Loucy (cell line): Measurements from ENCODE around the gene MGA.

Experiments used
- EZH2phosphoT487 ChIP-seq: fragments of 200-600 bp; IDR thresholded peaks from 2 replicates; pipeline ENCODE4 v1.6.1; 2018; ENCODE audit warnings: antibody characterized with exemption, mild to moderate bottlenecking, moderate library complexity, borderline replicate concordance
- TF ChIP-seq, protein P1 (sequence below): fragments of 200-600 bp; sonication (generic); conservative IDR thresholded peaks from 2 replicates; pipeline ENCODE4 v1.5.1; 2014; ENCODE audit warnings: mild to moderate bottlenecking, antibody characterized with exemption, low read length

DNA sequence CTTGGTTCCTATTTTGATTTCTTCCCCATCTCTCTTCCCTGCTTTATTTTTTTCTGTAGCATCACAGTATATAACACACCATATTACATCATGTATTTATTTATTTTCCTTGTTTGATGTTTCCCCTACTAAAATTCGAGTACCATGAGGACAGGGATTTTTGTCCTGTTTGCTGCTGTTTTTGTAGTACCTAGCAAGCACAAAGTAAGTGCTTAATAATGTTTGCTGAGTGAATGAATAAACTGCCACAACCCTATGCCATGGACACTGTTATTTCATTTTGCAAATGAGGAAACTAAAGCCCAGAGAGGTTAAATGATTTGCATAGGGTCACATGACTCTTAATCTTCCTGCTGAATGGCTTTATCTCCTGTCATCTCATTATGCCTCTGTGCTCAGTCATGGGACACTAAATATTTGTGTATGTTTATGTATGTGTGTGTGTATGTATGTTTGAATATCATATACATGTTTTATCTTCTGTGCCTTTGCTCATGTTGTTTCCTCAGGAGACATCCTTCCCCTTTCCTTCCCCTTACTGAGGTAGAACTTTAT lies 26.1 kb upstream of the MGA start:
- TF ChIP-seq, protein P1, sequence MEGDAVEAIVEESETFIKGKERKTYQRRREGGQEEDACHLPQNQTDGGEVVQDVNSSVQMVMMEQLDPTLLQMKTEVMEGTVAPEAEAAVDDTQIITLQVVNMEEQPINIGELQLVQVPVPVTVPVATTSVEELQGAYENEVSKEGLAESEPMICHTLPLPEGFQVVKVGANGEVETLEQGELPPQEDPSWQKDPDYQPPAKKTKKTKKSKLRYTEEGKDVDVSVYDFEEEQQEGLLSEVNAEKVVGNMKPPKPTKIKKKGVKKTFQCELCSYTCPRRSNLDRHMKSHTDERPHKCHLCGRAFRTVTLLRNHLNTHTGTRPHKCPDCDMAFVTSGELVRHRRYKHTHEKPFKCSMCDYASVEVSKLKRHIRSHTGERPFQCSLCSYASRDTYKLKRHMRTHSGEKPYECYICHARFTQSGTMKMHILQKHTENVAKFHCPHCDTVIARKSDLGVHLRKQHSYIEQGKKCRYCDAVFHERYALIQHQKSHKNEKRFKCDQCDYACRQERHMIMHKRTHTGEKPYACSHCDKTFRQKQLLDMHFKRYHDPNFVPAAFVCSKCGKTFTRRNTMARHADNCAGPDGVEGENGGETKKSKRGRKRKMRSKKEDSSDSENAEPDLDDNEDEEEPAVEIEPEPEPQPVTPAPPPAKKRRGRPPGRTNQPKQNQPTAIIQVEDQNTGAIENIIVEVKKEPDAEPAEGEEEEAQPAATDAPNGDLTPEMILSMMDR = no peak
- no peak for TF ChIP-seq EZH2phosphoT487
